DMS114 treated with DMSO at 0.1 percent for 48 hours (cell line): Measurements from ENCODE around the gene FRMPD1.

ENCODE experiments used
- DNase-seq: peaks from one replicate; lab custom pipeline; 2025; ENCODE audit not compliant: unreplicated experiment; lab: John Stamatoyannopoulos, UW

The FRMPD1 gene

GRCh38 chr9:37775216-37775919, 124.6 kb downstream of the FRMPD1 start:
- no peak for DNase-seq

- no peak for DNase-seq
Measured at GRCh38 chr9:37776328-37776727, 125.6 kb downstream of the FRMPD1 start.

GRCh38 chr9:37778534-37778933, 127.8 kb downstream of the FRMPD1 start:
- DNase-seq, result no peak

GRCh38 chr9:37784291-37784615, 133.5 kb downstream of the FRMPD1 start:
- DNase-seq, result no peak

GRCh38 chr9:37784616-37785483, 134.1 kb downstream of the FRMPD1 start, which contains the start of gene EXOSC3:
EXOSC3 (minus strand) TSS chr9:37785064; CDS start chr9:37785044, 20 bp downstream.
- DNase-seq, result peak; percentile 83

GRCh38 chr9:37787059-37787458, 136.3 kb downstream of the FRMPD1 start:
- no peak for DNase-seq

- no peak for DNase-seq
Measured at GRCh38 chr9:37788332-37788731, 137.6 kb downstream of the FRMPD1 start.

- no peak for DNase-seq
Measured at GRCh38 chr9:37790096-37790495, 139.3 kb downstream of the FRMPD1 start.

GRCh38 chr9:37792122-37792521, 141.4 kb downstream of the FRMPD1 start:
- DNase-seq, result no peak

GRCh38 chr9:37796232-37796631, 145.5 kb downstream of the FRMPD1 start:
- no peak for DNase-seq
